ENCODE data around the gene MSANTD1. TPM values are rescaled to one million over a fixed set of nuclear protein-coding genes. Genes with fewer than 3 reads are reported as not detected.

The MSANTD1 gene
- total RNA-seq, 2 experiments from 2014 or later: 0.24 to 0.37 TPM

DNA sequence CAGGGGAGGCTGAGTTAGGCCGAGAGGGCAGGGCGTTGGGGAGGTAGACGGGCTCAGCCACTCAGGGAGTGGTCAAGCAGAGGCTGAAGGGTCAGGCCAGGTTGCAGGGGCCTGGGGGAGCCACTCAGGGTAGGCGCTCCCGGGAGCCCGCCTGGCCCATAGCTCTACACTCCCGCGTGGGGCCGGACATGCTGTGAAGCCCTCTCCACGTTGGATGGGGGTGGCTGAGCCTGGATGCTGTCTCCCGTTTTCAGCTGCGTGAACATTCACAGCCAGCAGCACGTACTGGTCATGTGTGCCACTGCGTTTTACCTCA, 14.0 kb upstream of the MSANTD1 start:
- DNase-seq: no peak
- H3K27ac Mint-ChIP-seq: no peak overlapping the region
- no peaks in the 10 kb centered on the region for H3K4me1 Mint-ChIP-seq
- H3K36me3 Mint-ChIP-seq: peaks cover 10% of the 10 kb centered on the region
- no peaks in the 10 kb centered on the region for H3K9me3 Mint-ChIP-seq
- no peaks in the 10 kb centered on the region for H3K27me3 Mint-ChIP-seq
- H3K4me3 Mint-ChIP-seq: no peak overlapping the region

DNA sequence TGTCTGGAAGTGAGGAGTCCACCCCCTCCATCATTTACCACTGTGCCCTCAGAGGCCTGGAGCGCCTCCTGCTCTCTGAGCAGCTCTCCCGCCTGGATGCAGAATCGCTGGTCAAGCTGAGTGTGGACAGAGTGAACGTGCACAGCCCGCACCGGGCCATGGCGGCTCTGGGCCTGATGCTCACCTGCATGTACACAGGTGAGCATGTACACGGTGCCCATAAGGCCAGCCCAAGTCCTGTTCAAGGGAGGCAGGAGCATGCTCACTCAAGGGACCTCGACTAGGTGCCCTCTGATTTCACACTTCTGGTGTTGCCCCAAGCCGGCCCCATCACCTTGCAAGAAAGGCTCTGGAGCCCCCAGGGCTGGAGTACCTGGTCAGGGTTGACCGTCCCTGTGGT, 13.4 kb upstream of the MSANTD1 start:
- DNase-seq: no peak
- H3K27ac Mint-ChIP-seq: no peak overlapping the region
- no peaks in the 10 kb centered on the region for H3K27me3 Mint-ChIP-seq
- H3K4me3 Mint-ChIP-seq: no peak overlapping the region
- no peaks in the 10 kb centered on the region for H3K4me1 Mint-ChIP-seq
- H3K36me3 Mint-ChIP-seq: peaks cover 7% of the 10 kb centered on the region
- no peaks in the 10 kb centered on the region for H3K9me3 Mint-ChIP-seq

DNA sequence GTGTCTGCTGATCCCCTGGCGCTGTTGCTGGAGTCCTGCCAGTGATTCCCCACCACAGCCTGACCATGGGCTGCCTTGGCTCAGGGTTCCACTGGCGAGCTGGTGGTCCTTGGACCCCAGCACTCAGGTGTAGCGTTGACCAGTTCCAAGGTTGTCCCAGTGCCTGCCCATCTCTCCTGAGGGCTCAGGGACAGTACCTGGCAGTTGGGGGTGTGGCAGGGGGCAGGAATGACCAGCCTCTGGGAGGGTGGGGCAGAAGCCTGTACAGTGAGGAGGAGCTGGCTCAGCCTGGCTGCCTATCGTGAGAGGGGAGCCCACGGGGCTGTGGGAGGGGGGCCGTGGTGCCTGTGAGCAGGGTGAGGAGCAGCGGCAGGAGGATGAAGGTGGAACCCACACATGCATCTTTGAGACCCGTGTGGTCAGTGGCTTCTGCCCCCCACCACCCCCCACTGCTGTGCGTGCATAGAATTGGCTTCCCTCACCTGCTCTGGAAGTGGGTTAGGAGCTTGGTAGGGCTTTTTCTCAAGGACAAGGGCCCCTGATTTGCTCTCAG, 12.6 kb upstream of the MSANTD1 start:
- H3K4me3 Mint-ChIP-seq: no peak overlapping the region
- no peaks in the 10 kb centered on the region for H3K4me1 Mint-ChIP-seq
- H3K27ac Mint-ChIP-seq: no peak overlapping the region
- DNase-seq: no peak
- H3K9me3 Mint-ChIP-seq: no peaks in the 10 kb centered on the region
- H3K36me3 Mint-ChIP-seq: peaks cover 7% of the 10 kb centered on the region
- no peaks in the 10 kb centered on the region for H3K27me3 Mint-ChIP-seq

DNA sequence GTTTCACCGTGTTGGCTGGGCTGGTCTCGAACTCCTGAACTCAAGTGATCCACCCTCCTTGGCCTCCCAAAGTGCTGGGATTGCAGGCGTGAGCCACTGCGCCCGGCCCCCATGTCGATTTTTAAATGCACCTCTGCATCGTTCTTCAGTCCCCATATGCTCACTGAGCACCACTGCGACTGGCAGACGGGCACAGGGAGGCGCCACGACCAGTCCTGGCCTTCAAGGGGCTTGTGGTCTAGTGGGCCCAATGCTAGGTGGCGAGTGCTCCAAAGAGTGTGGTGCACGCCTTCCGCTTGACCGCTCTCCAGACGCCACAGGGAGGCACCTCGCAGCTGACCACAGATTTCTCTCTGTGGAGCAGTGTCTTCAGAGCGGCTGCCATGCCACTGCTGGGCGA, 11.7 kb upstream of the MSANTD1 start:
- H3K4me1 Mint-ChIP-seq: peaks cover 2% of the 10 kb centered on the region

DNA sequence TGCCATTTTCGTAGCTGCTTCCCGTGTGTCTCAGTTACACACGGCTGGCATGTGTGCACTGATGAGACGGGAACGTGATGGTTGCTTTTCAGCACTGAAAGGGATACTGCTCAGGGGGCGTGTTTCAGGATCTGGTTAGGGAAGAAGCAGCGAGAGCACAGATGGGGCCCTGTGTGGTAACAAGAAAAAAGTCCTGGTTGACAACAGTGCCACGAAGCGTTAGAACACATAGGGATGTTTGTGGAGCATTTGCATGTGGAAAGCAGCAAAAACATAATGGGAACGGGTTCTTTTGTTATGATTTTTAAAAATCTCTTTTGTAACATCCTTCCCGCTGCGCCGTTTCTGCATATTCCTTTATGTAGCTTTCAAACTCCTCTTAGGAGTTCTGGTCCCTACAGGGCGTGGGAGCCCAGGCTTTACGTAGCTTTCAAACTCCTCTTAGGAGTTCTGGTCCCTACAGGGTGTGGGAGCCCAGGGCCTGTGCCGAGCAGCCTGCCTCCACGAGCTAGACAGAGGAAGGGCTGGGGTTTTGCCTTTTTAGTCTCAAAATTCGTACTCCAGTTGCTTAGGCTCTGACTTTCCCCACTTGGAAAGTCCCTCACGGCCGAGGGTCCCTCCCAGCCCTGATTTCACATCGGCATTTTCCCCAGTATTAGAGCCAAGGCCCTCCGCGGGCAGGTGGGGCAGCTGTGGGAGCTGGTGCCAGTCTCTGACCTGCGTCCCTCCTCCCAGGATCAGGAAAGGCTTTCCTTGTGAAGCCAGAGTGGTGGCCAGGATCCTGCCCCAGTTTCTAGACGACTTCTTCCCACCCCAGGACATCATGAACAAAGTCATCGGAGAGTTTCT, 11.0 kb upstream of the MSANTD1 start:
- no peaks in the 10 kb centered on the region for H3K27me3 Mint-ChIP-seq
- H3K4me1 Mint-ChIP-seq: peaks cover 7% of the 10 kb centered on the region
- DNase-seq: no peak
- no peak overlapping the region for H3K4me3 Mint-ChIP-seq
- no peak overlapping the region for H3K27ac Mint-ChIP-seq
- peaks cover 2% of the 10 kb centered on the region for H3K36me3 Mint-ChIP-seq
- H3K9me3 Mint-ChIP-seq: no peaks in the 10 kb centered on the region

More for the DNA sequence above, 11.7 kb upstream of the MSANTD1 start:
- DNase-seq: no peak
- no peak overlapping the region for H3K4me3 Mint-ChIP-seq
- no peak overlapping the region for H3K27ac Mint-ChIP-seq
- H3K9me3 Mint-ChIP-seq: no peaks in the 10 kb centered on the region
- no peaks in the 10 kb centered on the region for H3K27me3 Mint-ChIP-seq
- peaks cover 2% of the 10 kb centered on the region for H3K36me3 Mint-ChIP-seq

DNA sequence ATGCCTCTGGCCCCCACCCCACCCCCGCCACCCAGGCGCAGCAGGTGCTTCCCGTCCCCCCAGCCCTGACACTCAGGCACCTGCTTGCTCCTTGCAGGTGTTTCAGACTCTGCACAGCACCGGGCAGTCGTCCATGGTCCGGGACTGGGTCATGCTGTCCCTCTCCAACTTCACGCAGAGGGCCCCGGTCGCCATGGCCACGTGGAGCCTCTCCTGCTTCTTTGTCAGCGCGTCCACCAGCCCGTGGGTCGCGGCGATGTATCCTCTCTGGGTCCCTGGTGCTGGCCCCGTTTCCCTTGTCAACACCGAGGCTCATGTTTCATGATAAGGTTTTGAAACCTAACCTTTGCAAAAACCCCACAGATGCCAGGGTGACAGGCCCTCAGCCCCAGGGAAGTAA, 10.2 kb upstream of the MSANTD1 start:
- Mint-ChIP-seq H3K9me3 (no peaks in the 10 kb centered on the region), H3K27ac (no peak overlapping the region), H3K27me3 (no peaks in the 10 kb centered on the region), H3K4me3 (no peak overlapping the region), H3K4me1 (peaks cover 9% of the 10 kb centered on the region), H3K36me3 (peaks cover 2% of the 10 kb centered on the region)
- DNase-seq: no peak

DNA sequence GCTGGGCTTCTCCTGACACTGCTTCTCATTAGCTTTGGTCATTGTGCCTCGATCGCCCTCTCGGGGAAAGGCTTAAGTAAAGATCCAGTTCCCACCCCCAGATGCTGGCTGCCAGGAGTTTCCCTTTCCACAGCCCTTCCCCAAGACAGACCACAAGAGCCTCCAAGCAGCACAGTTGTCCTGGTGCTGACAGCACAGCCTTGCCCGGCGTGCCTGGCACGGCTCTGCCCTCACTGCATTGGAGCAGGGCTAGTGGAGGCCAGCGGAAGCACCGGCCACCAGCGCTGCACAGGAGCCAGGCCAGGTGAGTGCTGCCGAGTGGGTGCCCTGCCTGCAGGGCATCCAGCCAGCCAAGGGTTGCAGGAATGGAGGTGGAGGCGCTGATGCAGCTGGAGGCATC, 9.7 kb upstream of the MSANTD1 start:
- H3K4me3 Mint-ChIP-seq: no peak overlapping the region
- peaks cover 2% of the 10 kb centered on the region for H3K36me3 Mint-ChIP-seq

DNA sequence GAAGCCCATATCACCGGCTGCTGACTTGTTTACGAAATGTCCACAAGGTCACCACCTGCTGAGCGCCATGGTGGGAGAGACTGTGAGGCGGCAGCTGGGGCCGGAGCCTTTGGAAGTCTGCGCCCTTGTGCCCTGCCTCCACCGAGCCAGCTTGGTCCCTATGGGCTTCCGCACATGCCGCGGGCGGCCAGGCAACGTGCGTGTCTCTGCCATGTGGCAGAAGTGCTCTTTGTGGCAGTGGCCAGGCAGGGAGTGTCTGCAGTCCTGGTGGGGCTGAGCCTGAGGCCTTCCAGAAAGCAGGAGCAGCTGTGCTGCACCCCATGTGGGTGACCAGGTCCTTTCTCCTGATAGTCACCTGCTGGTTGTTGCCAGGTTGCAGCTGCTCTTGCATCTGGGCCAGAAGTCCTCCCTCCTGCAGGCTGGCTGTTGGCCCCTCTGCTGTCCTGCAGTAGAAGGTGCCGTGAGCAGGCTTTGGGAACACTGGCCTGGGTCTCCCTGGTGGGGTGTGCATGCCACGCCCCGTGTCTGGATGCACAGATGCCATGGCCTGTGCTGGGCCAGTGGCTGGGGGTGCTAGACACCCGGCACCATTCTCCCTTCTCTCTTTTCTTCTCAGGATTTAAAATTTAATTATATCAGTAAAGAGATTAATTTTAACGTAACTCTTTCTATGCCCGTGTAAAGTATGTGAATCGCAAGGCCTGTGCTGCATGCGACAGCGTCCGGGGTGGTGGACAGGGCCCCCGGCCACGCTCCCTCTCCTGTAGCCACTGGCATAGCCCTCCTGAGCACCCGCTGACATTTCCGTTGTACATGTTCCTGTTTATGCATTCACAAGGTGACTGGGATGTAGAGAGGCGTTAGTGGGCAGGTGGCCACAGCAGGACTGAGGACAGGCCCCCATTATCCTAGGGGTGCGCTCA, 8.7 kb upstream of the MSANTD1 start:
- Mint-ChIP-seq H3K4me1 (peaks cover 9% of the 10 kb centered on the region), H3K27ac (no peak overlapping the region), H3K27me3 (no peaks in the 10 kb centered on the region), H3K9me3 (no peaks in the 10 kb centered on the region), H3K4me3 (no peak overlapping the region), H3K36me3 (peaks cover 2% of the 10 kb centered on the region)
- no peak for DNase-seq

More for the DNA sequence above, 9.7 kb upstream of the MSANTD1 start:
- H3K27ac Mint-ChIP-seq: no peak overlapping the region
- no peaks in the 10 kb centered on the region for H3K9me3 Mint-ChIP-seq
- no peaks in the 10 kb centered on the region for H3K27me3 Mint-ChIP-seq
- DNase-seq: no peak
- H3K4me1 Mint-ChIP-seq: peaks cover 9% of the 10 kb centered on the region

DNA sequence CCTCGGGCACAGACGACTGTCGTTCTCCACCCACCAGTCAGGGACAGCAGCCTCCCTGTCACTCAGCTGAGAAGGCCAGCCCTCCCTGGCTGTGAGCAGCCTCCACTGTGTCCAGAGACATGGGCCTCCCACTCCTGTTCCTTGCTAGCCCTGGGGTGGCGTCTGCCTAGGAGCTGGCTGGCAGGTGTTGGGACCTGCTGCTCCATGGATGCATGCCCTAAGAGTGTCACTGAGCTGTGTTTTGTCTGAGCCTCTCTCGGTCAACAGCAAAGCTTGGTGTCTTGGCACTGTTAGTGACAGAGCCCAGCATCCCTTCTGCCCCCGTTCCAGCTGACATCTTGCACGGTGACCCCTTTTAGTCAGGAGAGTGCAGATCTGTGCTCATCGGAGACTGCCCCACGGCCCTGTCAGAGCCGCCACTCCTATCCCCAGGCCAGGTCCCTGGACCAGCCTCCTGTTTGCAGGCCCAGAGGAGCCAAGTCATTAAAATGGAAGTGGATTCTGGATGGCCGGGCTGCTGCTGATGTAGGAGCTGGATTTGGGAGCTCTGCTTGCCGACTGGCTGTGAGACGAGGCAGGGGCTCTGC, 7.9 kb upstream of the MSANTD1 start:
- H3K27ac Mint-ChIP-seq: no peak overlapping the region
- no peak for DNase-seq
- no peaks in the 10 kb centered on the region for H3K27me3 Mint-ChIP-seq
- no peak overlapping the region for H3K4me3 Mint-ChIP-seq
- H3K36me3 Mint-ChIP-seq: peaks cover 2% of the 10 kb centered on the region
- H3K4me1 Mint-ChIP-seq: peaks cover 9% of the 10 kb centered on the region
- no peaks in the 10 kb centered on the region for H3K9me3 Mint-ChIP-seq

DNA sequence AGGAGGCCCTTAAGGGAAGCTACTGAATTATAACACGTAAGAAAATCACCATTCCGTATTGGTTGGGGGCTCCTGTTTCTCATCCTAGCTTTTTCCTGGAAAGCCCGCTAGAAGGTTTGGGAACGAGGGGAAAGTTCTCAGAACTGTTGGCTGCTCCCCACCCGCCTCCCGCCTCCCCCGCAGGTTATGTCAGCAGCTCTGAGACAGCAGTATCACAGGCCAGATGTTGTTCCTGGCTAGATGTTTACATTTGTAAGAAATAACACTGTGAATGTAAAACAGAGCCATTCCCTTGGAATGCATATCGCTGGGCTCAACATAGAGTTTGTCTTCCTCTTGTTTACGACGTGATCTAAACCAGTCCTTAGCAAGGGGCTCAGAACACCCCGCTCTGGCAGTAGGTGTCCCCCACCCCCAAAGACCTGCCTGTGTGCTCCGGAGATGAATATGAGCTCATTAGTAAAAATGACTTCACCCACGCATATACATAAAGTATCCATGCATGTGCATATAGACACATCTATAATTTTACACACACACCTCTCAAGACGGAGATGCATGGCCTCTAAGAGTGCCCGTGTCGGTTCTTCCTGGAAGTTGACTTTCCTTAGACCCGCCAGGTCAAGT, 6.9 kb upstream of the MSANTD1 start:
- H3K27me3 Mint-ChIP-seq: no peaks in the 10 kb centered on the region
- H3K9me3 Mint-ChIP-seq: no peaks in the 10 kb centered on the region
- peaks cover 9% of the 10 kb centered on the region for H3K4me1 Mint-ChIP-seq

DNA sequence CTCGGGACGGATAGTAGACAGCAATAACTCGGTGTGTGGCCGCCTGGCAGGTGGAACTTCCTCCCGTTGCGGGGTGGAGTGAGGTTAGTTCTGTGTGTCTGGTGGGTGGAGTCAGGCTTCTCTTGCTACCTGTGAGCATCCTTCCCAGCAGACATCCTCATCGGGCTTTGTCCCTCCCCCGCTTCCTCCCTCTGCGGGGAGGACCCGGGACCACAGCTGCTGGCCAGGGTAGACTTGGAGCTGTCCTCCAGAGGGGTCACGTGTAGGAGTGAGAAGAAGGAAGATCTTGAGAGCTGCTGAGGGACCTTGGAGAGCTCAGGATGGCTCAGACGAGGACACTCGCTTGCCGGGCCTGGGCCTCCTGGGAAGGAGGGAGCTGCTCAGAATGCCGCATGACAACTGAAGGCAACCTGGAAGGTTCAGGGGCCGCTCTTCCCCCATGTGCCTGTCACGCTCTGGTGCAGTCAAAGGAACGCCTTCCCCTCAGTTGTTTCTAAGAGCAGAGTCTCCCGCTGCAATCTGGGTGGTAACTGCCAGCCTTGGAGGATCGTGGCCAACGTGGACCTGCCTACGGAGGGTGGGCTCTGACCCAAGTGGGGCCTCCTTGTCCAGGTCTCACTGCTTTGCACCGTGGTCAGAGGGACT, 5.7 kb upstream of the MSANTD1 start:
- Mint-ChIP-seq H3K36me3 (peaks cover 2% of the 10 kb centered on the region), H3K27ac (no peak overlapping the region), H3K4me1 (peaks cover 9% of the 10 kb centered on the region), H3K27me3 (no peaks in the 10 kb centered on the region), H3K9me3 (no peaks in the 10 kb centered on the region), H3K4me3 (no peak overlapping the region)
- no peak for DNase-seq

More for the DNA sequence above, 6.9 kb upstream of the MSANTD1 start:
- no peak for DNase-seq
- Mint-ChIP-seq H3K36me3 (peaks cover 2% of the 10 kb centered on the region), H3K27ac (no peak overlapping the region), H3K4me3 (no peak overlapping the region)

DNA sequence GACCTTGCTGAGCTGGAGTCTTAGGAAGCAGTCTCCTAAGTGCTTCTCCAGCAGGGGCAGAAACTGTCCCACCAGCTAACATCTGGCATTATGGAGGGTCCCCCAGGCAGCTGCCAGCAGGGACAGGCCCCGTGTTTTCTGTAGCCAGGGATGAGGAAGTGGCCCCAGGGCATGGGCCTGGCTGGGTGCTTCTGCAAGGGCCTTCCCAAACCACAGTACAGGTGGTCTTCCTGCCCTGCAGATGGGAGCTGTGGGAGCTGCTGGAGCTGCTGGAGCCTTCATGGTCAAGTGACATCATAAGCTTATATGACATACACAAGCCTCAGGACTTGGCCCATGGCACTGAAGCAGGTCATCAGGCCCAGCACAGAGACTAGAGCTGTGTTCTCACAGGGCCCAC, 5.0 kb upstream of the MSANTD1 start:
- no peak overlapping the region for H3K4me3 Mint-ChIP-seq
- H3K36me3 Mint-ChIP-seq: peaks cover 2% of the 10 kb centered on the region
- H3K27me3 Mint-ChIP-seq: no peaks in the 10 kb centered on the region
- no peaks in the 10 kb centered on the region for H3K9me3 Mint-ChIP-seq
- no peak for DNase-seq
- H3K27ac Mint-ChIP-seq: no peak overlapping the region
- peaks cover 9% of the 10 kb centered on the region for H3K4me1 Mint-ChIP-seq

DNA sequence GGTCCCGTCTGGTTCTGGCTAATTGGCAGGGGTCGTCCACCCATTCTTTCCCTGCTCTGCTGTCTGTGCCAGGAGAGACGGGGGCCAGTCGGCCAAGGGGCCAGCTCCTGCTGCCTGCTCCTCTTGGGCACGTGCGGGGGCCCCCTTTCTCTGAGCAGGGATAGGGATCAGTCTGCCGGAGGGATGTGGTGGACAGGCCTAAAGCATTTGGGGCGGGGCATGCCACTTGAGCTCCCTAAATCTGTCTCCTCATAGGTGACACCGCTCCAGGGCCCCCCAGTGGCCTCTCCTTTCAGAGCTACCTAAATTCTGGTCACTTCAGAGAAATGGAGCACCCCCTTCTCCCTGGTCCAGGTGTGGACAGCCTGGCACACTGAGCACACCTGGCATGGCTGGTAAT, 4.2 kb upstream of the MSANTD1 start:
- no peak for DNase-seq
- Mint-ChIP-seq H3K4me3 (no peak overlapping the region), H3K9me3 (no peaks in the 10 kb centered on the region), H3K36me3 (peaks cover 2% of the 10 kb centered on the region), H3K4me1 (peaks cover 9% of the 10 kb centered on the region), H3K27ac (no peak overlapping the region), H3K27me3 (no peaks in the 10 kb centered on the region)

DNA sequence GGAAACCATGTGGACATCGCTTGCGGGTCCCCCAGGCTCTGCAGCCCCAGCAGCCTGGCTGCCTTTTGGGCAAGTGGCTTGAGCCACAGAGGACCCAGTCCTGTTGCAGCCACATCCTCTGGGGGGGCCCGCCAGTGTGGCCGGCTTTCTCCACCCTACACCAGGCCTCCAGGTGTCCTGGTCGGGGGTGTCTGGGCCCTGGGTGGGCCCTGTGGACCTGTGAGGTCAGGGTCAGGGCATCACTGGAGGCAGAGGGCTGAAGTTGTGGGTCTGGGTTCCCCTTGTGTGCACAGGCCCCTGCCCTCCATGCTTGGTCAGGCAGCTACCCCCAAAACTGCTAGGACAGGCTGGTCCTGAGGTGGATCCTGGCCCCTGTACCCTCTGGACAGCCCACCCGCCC, 3.3 kb upstream of the MSANTD1 start:
- peaks cover 2% of the 10 kb centered on the region for H3K36me3 Mint-ChIP-seq
- no peaks in the 10 kb centered on the region for H3K9me3 Mint-ChIP-seq
- H3K27ac Mint-ChIP-seq: no peak overlapping the region
- H3K27me3 Mint-ChIP-seq: no peaks in the 10 kb centered on the region
- no peak overlapping the region for H3K4me3 Mint-ChIP-seq
- H3K4me1 Mint-ChIP-seq: peaks cover 9% of the 10 kb centered on the region
- DNase-seq: no peak
